Effector memory CD8-positive, alpha-beta T cell (primary cell): Measurements from ENCODE around the gene OTOGL.

Experiments used
- ATAC-seq: fragments of 150-1000 bp; cut with Tn5 transposase; replicated peaks from 2 replicates; pipeline ENCODE4 v1.10.0; 2021; ENCODE audit warnings: mild to moderate bottlenecking, moderate library complexity
- DNase-seq, 3 experiments: peaks; one replicate each; pipeline ENCODE4 v3.0.0; 2021
- H3K27ac Mint-ChIP-seq, 2 donors: one replicate each; pipeline ENCODE4 v1.8.0; 2022; ENCODE audit warnings: mild to moderate bottlenecking in 2 of 2, mixed read lengths in 2 of 2, moderate library complexity in 2 of 2
- H3K27me3 Mint-ChIP-seq, 2 donors: one replicate each; pipeline ENCODE4 v1.8.0; 2022; ENCODE audit warnings: mixed read lengths in 2 of 2
- H3K36me3 Mint-ChIP-seq: one replicate; pipeline ENCODE4 v1.8.0; 2022; ENCODE audit warnings: mild to moderate bottlenecking, moderate library complexity, mixed read lengths; ENCODE audit not compliant: insufficient read depth
- H3K4me1 Mint-ChIP-seq, 2 donors: one replicate each; pipeline ENCODE4 v1.8.0; 2022; ENCODE audit warnings: low read depth in 2 of 2, mixed read lengths in 2 of 2
- H3K4me3 Mint-ChIP-seq, 2 donors: one replicate each; pipeline ENCODE4 v1.8.0; 2022; ENCODE audit warnings: mild to moderate bottlenecking in 2 of 2, mixed read lengths in 2 of 2, moderate library complexity in 2 of 2
- H3K9me3 Mint-ChIP-seq, 2 donors: one replicate each; pipeline ENCODE4 v1.8.0; 2022; ENCODE audit warnings: mixed read lengths in 2 of 2

The OTOGL gene

DNA sequence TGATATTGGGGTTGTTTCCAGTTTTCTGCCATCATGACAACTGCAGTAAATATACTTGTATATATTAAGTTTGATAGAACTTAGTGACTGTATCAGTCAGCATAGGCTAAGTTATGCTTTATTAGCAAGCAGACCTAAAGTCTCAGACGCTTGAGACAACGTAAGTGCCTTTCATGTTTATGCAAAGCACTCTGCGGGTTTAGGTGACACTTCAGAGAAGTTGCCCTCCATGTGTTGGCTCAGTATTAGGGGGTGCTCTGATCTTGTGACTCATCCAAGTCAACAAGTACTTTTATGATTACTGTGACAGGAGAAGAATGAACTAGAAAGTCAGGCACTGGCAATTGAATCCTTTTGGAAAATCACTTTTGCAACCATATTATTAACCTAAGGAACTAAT is 13.3 kb upstream of the OTOGL start:
- ATAC-seq (no peak), DNase-seq (no peak)
- Mint-ChIP-seq H3K27ac (no peak overlapping the region), H3K36me3 (peaks cover 7% of the 10 kb centered on the region), H3K27me3 (peaks cover 2 to 32% of the 10 kb centered on the region in 2 donors), H3K4me1 (peaks cover 12% of the 10 kb centered on the region in 2 donors), H3K9me3 (peaks cover 5 to 12% of the 10 kb centered on the region in 2 donors), H3K4me3 (no peak overlapping the region)

DNA sequence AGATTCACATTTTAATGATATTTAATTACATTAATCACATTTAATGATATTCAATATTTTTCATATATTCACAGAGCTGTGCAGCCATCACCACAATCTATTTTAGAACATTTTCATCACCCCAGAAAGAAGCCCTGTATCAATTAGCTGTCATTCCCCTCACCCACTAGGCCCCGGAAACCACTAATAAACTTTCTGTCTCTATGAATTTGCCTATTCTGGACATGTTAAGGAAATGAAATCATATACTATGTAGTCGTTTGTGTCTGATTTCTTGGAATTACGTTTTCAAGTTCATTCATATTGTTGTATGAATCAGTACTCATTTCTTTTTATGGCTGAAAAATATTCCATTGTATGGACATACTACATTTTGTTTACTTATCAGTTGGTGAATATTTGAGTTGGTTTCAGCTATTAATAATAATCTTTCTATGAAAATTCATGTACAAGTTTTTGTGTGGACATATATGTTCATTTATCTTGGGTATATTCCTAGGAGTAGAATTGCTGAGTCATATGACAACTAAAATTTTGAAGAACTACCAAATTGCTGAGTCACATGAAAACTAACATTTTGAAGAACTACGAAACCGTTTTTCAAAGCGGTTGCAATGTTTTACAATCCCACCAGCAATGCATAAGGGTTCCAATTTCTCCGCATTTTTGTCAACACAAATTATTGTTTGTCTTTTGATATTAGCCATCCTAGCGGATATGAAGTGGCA is 11.7 kb upstream of the OTOGL start:
- no peaks in the 10 kb centered on the region for H3K9me3 Mint-ChIP-seq
- peaks cover 0 to 23% of the 10 kb centered on the region in 2 donors for H3K27me3 Mint-ChIP-seq
- ATAC-seq (no peak), DNase-seq (no peak)
- H3K4me1 Mint-ChIP-seq = peaks cover 12% of the 10 kb centered on the region in 2 donors
- peaks cover 7% of the 10 kb centered on the region for H3K36me3 Mint-ChIP-seq
- H3K27ac Mint-ChIP-seq = no peak overlapping the region
- no peak overlapping the region for H3K4me3 Mint-ChIP-seq

DNA sequence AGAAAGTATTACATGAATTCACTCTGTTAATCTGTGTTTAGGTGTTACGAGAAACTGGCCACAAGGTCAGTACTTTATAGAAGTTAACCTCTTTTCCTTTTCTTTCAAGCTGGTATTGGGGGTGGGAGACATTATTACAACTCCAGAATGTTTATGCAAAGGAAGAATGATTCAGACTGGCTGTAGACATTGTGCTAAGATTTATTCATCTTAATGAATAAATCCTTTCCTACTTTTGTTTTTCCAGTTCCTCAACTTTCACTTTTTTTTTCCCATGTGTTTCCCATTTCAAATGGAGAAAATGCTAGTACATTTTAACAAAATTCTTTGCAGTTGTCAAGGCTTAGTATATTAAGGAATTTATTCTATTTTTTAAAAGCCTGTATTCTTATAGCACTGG is 1.3 kb downstream of the OTOGL start:
- Mint-ChIP-seq H3K36me3 (no peaks in the 10 kb centered on the region), H3K9me3 (no peaks in the 10 kb centered on the region), H3K4me3 (no peak overlapping the region), H3K27me3 (peaks cover 0 to 6% of the 10 kb centered on the region in 2 donors), H3K4me1 (no peaks in the 10 kb centered on the region), H3K27ac (no peak overlapping the region)
- ATAC-seq (no peak), DNase-seq (no peak)

DNA sequence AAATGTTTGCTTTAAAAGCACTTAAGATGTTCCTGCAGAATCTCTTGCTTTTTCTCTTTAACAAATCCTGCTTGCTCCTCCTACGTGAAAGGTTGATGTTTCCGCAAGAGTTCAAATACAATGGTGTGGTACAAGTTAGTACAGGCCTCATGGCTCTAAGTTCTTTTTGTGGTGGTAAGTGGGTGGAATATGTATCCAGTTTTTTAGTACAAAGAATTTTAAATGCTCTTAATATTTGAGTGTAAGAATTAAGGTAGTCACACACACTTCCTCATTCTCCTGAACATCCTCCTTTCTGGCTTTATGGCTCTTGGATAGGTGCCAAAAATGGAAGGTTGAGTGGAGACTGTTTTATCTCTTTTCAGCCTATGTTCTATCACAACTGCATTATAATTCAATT is 1.8 kb downstream of the OTOGL start:
- no peaks in the 10 kb centered on the region for H3K36me3 Mint-ChIP-seq
- DNase-seq (no peak), ATAC-seq (no peak)
- H3K4me3 Mint-ChIP-seq = no peak overlapping the region
- peaks cover 0 to 6% of the 10 kb centered on the region in 2 donors for H3K27me3 Mint-ChIP-seq
- no peaks in the 10 kb centered on the region for H3K9me3 Mint-ChIP-seq
- H3K4me1 Mint-ChIP-seq = no peaks in the 10 kb centered on the region
- no peak overlapping the region for H3K27ac Mint-ChIP-seq

DNA sequence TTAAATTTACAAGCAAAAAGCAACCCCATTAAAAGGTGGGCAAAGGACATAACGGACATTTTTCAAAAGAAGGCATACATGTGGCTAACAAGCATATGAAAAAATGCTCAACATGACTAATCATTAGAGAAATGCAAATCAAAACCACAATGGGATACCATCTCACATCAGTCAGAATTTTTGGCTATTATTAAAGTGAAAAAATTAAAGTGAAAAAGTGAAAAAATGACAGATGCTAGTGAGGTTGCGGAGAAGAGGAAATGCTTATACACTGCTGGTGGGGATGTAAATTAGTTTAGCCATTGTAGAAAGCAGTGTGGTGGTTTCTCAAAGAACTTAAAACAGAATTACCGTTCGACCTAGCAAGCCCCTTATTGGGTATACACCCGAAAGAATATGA is 7.9 kb downstream of the OTOGL start:
- DNase-seq (no peak), ATAC-seq (no peak)
- Mint-ChIP-seq H3K4me3 (no peak overlapping the region), H3K27me3 (peaks cover 0 to 12% of the 10 kb centered on the region in 2 donors), H3K4me1 (no peaks in the 10 kb centered on the region), H3K36me3 (no peaks in the 10 kb centered on the region), H3K9me3 (no peaks in the 10 kb centered on the region), H3K27ac (no peak overlapping the region)

DNA sequence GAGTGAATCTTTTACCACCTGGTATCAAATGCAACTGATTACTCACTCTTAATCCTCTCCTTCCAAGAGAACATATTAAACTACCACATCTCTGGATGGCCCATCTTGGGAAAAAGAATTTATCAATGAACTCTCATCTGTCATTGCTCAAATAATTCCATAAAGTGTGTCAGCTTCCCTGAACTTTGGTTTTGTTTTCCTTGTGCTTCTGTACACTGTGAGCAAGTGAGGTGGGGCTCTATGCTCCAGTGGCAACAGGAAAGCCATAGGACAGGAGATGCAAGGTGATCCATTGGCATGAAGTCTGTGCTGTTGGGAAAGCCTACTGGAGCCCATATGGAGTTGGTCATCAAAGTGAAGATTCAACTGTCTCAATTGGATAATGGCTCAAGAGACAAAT is 17.4 kb downstream of the OTOGL start:
- H3K9me3 Mint-ChIP-seq = peaks cover 4 to 16% of the 10 kb centered on the region in 2 donors
- no peaks in the 10 kb centered on the region for H3K4me1 Mint-ChIP-seq
- H3K27ac Mint-ChIP-seq = no peak overlapping the region
- peaks cover 15 to 31% of the 10 kb centered on the region in 2 donors for H3K27me3 Mint-ChIP-seq
- no peak overlapping the region for H3K4me3 Mint-ChIP-seq
- no peak for DNase-seq
- H3K36me3 Mint-ChIP-seq = no peaks in the 10 kb centered on the region
- no peak for ATAC-seq

DNA sequence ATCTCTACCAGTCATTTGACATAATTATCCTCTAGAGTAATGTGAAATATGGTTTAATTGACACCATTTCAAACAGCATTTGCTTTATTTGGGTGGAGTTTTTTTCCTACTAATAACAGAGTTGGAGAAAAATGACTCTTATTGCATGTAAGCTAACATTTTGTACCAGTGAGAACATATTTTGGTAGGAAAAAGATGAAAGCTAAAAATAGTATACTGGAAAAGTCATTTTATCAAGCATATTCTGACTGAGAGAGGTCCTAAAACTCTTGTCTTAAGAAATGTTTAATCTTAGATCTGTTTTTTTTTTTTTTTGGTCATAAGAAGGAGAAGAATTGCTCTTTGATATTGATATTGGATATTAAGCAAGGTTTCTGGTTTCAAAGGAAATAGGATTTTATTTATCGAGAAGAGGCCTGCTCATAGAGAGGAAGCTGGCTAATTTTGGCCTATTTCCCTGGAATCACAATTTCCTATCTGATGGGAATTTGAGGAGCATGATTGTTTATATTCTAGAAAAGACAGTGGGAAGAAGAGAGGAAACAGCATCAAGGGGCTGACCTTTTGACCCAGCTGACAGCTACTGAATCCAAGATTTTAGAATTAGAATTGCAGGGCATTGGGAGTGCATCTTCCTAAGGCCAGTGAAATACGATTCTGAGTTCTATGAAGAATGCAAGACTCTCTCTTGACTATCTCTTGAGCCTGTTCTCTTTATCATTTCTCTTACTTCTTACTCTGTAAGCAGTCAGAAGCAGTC is 19.4 kb downstream of the OTOGL start:
- H3K4me3 Mint-ChIP-seq = no peak overlapping the region
- H3K4me1 Mint-ChIP-seq = no peaks in the 10 kb centered on the region
- peaks cover 4 to 8% of the 10 kb centered on the region in 2 donors for H3K9me3 Mint-ChIP-seq
- no peak for ATAC-seq
- H3K36me3 Mint-ChIP-seq = no peaks in the 10 kb centered on the region
- H3K27me3 Mint-ChIP-seq = peaks cover 15 to 21% of the 10 kb centered on the region in 2 donors
- H3K27ac Mint-ChIP-seq = no peak overlapping the region
- DNase-seq = no peak

DNA sequence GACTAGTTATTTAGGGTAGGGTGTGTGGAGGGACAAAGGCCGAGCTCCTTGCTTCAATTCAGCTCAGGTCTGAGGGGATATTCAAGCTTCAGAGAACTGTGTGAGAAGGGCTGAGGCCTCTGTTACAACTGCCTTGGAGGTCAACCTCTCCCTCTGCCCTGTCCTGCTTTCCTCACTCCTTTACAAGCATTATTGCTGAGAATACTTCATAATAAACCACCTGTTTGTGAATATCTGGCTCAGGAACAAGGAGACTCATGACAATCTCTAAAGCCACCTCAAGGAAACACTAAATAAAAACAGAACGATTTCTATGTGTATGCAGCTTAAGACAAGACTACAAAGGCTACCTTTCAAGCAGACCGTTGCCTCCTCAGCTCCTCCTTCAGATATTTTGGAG is 21.7 kb downstream of the OTOGL start:
- no peak overlapping the region for H3K4me3 Mint-ChIP-seq

DNA sequence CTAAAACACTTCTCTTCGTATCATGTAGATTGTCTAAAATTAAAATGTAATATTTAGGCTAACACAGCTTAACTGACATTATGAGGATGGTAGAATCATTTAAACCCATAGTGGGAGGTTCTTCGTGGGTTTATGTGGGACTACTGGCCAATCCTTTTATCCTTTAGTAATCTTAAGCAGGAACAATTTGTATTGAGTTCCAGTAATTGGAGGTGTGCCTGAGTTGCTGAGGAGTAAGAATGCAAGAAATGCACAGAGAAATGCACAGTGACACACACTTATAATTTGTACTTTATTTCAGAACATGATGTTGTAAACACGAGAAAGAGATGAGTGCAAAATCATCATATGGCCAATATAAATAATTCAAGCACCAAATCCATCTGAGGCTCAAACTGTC is 22.3 kb downstream of the OTOGL start:
- Mint-ChIP-seq H3K27ac (no peak overlapping the region), H3K36me3 (no peaks in the 10 kb centered on the region), H3K9me3 (no peaks in the 10 kb centered on the region), H3K4me3 (no peak overlapping the region), H3K4me1 (no peaks in the 10 kb centered on the region), H3K27me3 (peaks cover 0 to 16% of the 10 kb centered on the region in 2 donors)
- ATAC-seq (no peak), DNase-seq (no peak)

More for the DNA sequence above, 21.7 kb downstream of the OTOGL start:
- no peaks in the 10 kb centered on the region for H3K36me3 Mint-ChIP-seq
- no peak for DNase-seq
- no peak overlapping the region for H3K27ac Mint-ChIP-seq
- no peak for ATAC-seq
- no peaks in the 10 kb centered on the region for H3K4me1 Mint-ChIP-seq
- peaks cover 0 to 15% of the 10 kb centered on the region in 2 donors for H3K27me3 Mint-ChIP-seq
- H3K9me3 Mint-ChIP-seq = no peaks in the 10 kb centered on the region

DNA sequence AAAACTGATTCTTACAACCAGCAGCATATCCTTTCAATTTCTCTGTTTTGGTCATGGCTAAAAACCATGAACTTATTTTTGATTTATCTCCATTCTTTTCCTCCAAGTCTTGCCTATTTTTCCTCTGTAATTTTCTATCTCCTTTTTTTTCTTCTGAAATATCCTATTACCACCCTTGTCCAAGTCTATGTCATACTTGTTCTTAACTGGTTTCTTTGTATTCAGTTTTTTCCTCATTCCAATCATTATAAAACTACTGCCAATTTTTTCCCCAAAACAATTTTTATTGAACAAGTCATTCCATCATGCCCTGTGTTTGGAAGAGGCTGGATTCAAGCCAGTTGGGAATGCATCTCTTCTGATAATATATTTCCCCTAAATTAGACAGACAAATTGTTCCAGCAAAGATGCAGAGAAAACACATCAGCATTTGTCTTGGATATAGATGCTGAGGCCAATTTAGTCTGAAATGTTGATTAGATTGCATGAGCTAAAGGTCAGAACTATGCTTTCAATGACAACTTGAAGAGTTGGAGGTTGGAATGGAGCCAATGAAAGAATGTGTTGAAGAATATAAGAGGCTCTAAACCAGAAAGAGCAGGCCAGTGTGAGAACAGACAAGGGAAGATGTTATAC is 30.7 kb downstream of the OTOGL start:
- no peak for ATAC-seq
- no peak for DNase-seq
- H3K4me1 Mint-ChIP-seq = no peaks in the 10 kb centered on the region
- H3K4me3 Mint-ChIP-seq = no peak overlapping the region
- no peaks in the 10 kb centered on the region for H3K36me3 Mint-ChIP-seq
- no peaks in the 10 kb centered on the region for H3K9me3 Mint-ChIP-seq
- H3K27me3 Mint-ChIP-seq = peaks cover 18 to 22% of the 10 kb centered on the region in 2 donors
- H3K27ac Mint-ChIP-seq = no peak overlapping the region

DNA sequence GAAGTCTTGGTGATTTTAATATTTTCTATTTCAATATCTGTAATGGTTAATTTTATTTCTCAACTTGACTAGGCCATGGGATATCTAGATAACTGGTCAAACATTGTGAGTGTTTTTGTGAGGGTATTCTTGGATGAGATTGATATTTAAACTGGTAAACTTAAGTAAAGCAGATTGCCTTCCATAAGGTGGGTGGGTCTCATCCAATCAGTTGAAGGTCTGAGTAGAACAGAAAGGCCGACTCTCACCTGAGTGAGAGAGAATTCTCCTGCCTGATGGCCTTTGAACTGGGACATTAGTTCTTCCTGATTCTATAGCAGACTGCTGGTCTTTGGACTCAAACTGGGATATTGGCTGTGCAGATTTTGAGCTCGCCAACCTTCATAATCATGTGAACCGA is 36.3 kb downstream of the OTOGL start:
- no peaks in the 10 kb centered on the region for H3K4me1 Mint-ChIP-seq
- H3K27me3 Mint-ChIP-seq = peaks cover 11 to 27% of the 10 kb centered on the region in 2 donors
- no peak overlapping the region for H3K4me3 Mint-ChIP-seq
- ATAC-seq (no peak), DNase-seq (no peak)
- no peaks in the 10 kb centered on the region for H3K9me3 Mint-ChIP-seq
- H3K27ac Mint-ChIP-seq = no peak overlapping the region
- H3K36me3 Mint-ChIP-seq = no peaks in the 10 kb centered on the region

DNA sequence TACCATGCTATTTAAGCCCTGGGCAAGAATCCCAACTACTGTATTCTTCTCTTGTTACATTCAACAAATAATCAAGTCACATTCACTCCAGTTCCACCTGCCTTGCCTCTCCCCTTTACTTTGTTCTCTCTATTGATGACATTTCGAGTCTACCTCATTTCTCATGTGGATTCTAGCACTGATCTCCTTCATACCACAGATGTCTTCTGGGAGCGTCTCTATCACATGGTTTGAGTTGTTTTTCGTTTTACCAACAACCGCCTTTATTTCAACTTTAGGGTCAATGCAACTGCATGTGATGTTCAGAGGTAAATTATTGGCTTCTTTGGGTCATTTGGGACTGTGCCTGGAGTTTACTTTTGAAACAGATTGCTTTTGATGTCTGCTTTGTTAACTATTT is 40.7 kb downstream of the OTOGL start:
- H3K27me3 Mint-ChIP-seq = peaks cover 10 to 23% of the 10 kb centered on the region in 2 donors

DNA sequence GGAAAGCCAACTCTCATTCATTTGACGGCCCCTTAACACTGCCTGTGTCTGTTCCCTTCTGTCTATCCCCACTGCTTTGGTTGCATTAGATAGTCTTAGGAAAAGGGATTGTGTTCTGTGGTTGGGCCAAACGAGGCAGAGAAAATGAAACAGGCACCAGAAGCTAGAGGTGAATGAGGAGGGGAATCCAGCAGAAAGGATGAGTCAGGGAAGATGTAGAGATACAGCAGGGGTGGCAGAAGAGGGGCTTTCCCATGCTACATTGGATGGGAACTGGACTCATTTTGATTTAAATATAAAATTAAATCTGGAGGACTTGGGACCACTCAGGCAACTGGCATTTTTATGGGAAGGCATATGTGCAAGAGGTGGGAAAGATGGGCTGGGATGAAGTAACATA is 43.3 kb downstream of the OTOGL start:
- H3K36me3 Mint-ChIP-seq = no peaks in the 10 kb centered on the region
- ATAC-seq = no peak
- H3K27ac Mint-ChIP-seq = no peak overlapping the region
- DNase-seq = no peak
- H3K4me1 Mint-ChIP-seq = no peaks in the 10 kb centered on the region
- no peaks in the 10 kb centered on the region for H3K9me3 Mint-ChIP-seq
- no peak overlapping the region for H3K4me3 Mint-ChIP-seq
- H3K27me3 Mint-ChIP-seq = peaks cover 9 to 14% of the 10 kb centered on the region in 2 donors

More for the DNA sequence above, 40.7 kb downstream of the OTOGL start:
- Mint-ChIP-seq H3K9me3 (no peaks in the 10 kb centered on the region), H3K27ac (no peak overlapping the region), H3K4me3 (no peak overlapping the region), H3K4me1 (no peaks in the 10 kb centered on the region), H3K36me3 (no peaks in the 10 kb centered on the region)
- DNase-seq (no peak), ATAC-seq (no peak)

DNA sequence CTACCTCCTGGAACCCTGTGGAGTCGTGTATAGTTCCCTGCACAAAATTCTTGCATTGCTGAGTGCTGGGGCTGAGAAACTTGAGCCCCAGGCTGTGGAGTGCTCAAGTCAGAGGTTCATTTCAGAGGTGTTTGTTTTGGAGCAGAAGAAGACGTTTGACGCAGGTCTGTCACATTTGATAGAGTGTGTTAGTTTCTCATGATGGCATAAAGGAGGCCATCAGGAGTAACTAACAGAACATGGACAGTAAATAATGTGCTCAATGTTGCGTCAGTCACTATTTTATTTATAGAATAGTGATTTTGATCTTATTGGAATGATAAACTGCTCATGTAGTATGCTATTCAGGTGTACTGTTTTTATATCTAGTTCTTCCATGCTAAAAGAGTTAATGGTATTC is 44.2 kb downstream of the OTOGL start:
- DNase-seq (no peak), ATAC-seq (no peak)
- Mint-ChIP-seq H3K9me3 (no peaks in the 10 kb centered on the region), H3K4me1 (no peaks in the 10 kb centered on the region), H3K27ac (no peak overlapping the region), H3K36me3 (no peaks in the 10 kb centered on the region), H3K4me3 (no peak overlapping the region), H3K27me3 (peaks cover 9 to 14% of the 10 kb centered on the region in 2 donors)
